GM12878 (cell line): ENCODE data around the gene RAB44. TPM values are rescaled to one million over a fixed set of nuclear protein-coding genes. Genes with fewer than 3 reads are reported as not detected.

Experiments used
- BHLHE40 ChIP-seq, 2 experiments: fragments of 450-650 bp in 1 of 2; IDR thresholded peaks; 2 replicates each; pipeline ENCODE4 v1.6.1; 2011 to 2017; ENCODE audit warnings: low read depth in 2 of 2, borderline replicate concordance in 1 of 2, improper control_type of control experiment in 1 of 2, low read length in 1 of 2, mild to moderate bottlenecking in 1 of 2
- CHD2 ChIP-seq: IDR thresholded peaks from 2 replicates; pipeline ENCODE4 v1.6.1; 2011; ENCODE audit warnings: low read depth, low read length, improper control_type of control experiment, borderline replicate concordance
- ESRRA ChIP-seq: IDR thresholded peaks from 2 replicates; pipeline ENCODE4 v1.6.1; 2012; ENCODE audit warnings: mild to moderate bottlenecking, low read length, improper control_type of control experiment
- ETV6 ChIP-seq, 2 experiments: fragments of 450-650 bp in 1 of 2; IDR thresholded peaks in 1 of 2; conservative IDR thresholded peaks in 1 of 2; 2 replicates each; pipeline ENCODE4 v1.6.1; 2014; ENCODE audit warnings: antibody characterized with exemption in 1 of 2, borderline replicate concordance in 1 of 2, low read depth in 1 of 2, mild to moderate bottlenecking in 1 of 2, moderate library complexity in 1 of 2
- IRF5 ChIP-seq: fragments of 450-650 bp; IDR thresholded peaks from 2 replicates; pipeline ENCODE4 v1.6.1; 2017; ENCODE audit warnings: borderline replicate concordance
- JUNB ChIP-seq: IDR thresholded peaks from 2 replicates; pipeline ENCODE4 v1.6.1; 2016; ENCODE audit warnings: antibody characterized with exemption, mild to moderate bottlenecking
- NFIC ChIP-seq: IDR thresholded peaks from 2 replicates; pipeline ENCODE4 v1.6.1; 2012; ENCODE audit warnings: low read depth, mild to moderate bottlenecking, inconsistent platforms, low read length, moderate library complexity
- POLR2AphosphoS2 ChIP-seq: IDR thresholded peaks from 2 replicates; pipeline ENCODE4 v1.6.1; 2011; ENCODE audit warnings: low read depth, mild to moderate bottlenecking, low read length, improper control_type of control experiment, moderate library complexity
- POLR2AphosphoS5 ChIP-seq: IDR thresholded peaks from 2 replicates; pipeline ENCODE4 v1.6.1; 2011; ENCODE audit warnings: mild to moderate bottlenecking, low read length, inconsistent platforms
- RAD51 ChIP-seq: fragments of 450-650 bp; IDR thresholded peaks from 2 replicates; pipeline ENCODE4 v1.6.1; 2016; ENCODE audit warnings: moderate library complexity, mild to moderate bottlenecking, inconsistent platforms
- RB1 ChIP-seq: fragments of 450-650 bp; formaldehyde crosslinking; IDR thresholded peaks from 2 replicates; pipeline ENCODE4 v1.6.1; 2017; ENCODE audit warnings: mild to moderate bottlenecking, borderline replicate concordance
- SMAD1 ChIP-seq: fragments of 450-650 bp; IDR thresholded peaks from 2 replicates; pipeline ENCODE4 v1.6.1; 2018; ENCODE audit warnings: mild to moderate bottlenecking, low read depth; ENCODE audit not compliant: partially characterized antibody
- SMC3 ChIP-seq: IDR thresholded peaks from 2 replicates; pipeline ENCODE4 v1.6.1; 2011; ENCODE audit warnings: low read length, improper control_type of control experiment, borderline replicate concordance
- TARDBP ChIP-seq: IDR thresholded peaks from 2 replicates; pipeline ENCODE4 v1.6.1; 2016; ENCODE audit warnings: borderline replicate concordance
- TCF3 ChIP-seq: IDR thresholded peaks from 2 replicates; pipeline ENCODE4 v1.6.1; 2012; ENCODE audit warnings: low read depth, mild to moderate bottlenecking, low read length, borderline replicate concordance; ENCODE audit not compliant: insufficient read depth
- USF2 ChIP-seq: IDR thresholded peaks from 2 replicates; pipeline ENCODE4 v1.6.1; 2011; ENCODE audit warnings: low read depth, low read length, improper control_type of control experiment, borderline replicate concordance
- ZBED1 ChIP-seq: IDR thresholded peaks from 2 replicates; pipeline ENCODE4 v1.6.1; 2016; ENCODE audit warnings: borderline replicate concordance
- ZSCAN29 ChIP-seq: fragments of 450-650 bp; IDR thresholded peaks from 2 replicates; pipeline ENCODE4 v1.6.1; 2017; ENCODE audit warnings: mild to moderate bottlenecking, moderate library complexity
- polyA plus RNA-seq, 11 experiments: library from polyadenylated mRNA; depleted of rRNA in 4 of 11; unstranded in 6 of 11; stranded (reverse) in 5 of 11; fragments of >200 nt; fragmentation: Nextera tagmentation in 4 of 11; fragmentation: Illumina TruSeq in 1 of 11; extraction: Ambion mirVana in 4 of 11; extraction: Trizol in 1 of 11; gene quantifications; 1 replicate in 1 of 11; 2 replicates in 10 of 11; pipeline versions ENCODE4 v1.2.1 to v1.2.3, GENCODE V29; 2011 to 2016; ENCODE audit warnings: inconsistent platforms in 2 of 11, missing spikeins in 2 of 11, low read depth in 1 of 11
- total RNA-seq, 4 experiments: library from RNA; depleted of rRNA in 3 of 4; stranded (reverse); fragments of >200 nt in 3 of 4; fragmentation: Illumina TruSeq in 1 of 4; extraction: Trizol in 1 of 4; gene quantifications; 2 replicates each; pipeline versions ENCODE4 v1.2.1 to v1.2.3, GENCODE V29; 2013 to 2021
- TF ChIP-seq, protein P1 (sequence below): IDR thresholded peaks from 2 replicates; pipeline ENCODE4 v1.6.1; 2012; ENCODE audit warnings: improper control_type of control experiment, low read depth, low read length; ENCODE audit not compliant: insufficient replicate concordance
- TF ChIP-seq, protein P2 (sequence below): fragments of 450-650 bp; IDR thresholded peaks from 2 replicates; pipeline ENCODE4 v1.6.1; 2018; ENCODE audit warnings: mild to moderate bottlenecking, low read depth, moderate library complexity; ENCODE audit not compliant: partially characterized antibody

The RAB44 gene
- total and polyA plus RNA-seq, 10 of the 15 experiments (the other 5 are each of a cell fraction or from before 2014, with no cell fraction given), result 0.01 to 0.08 (median 0.05) TPM; not detected in 2

DNA sequence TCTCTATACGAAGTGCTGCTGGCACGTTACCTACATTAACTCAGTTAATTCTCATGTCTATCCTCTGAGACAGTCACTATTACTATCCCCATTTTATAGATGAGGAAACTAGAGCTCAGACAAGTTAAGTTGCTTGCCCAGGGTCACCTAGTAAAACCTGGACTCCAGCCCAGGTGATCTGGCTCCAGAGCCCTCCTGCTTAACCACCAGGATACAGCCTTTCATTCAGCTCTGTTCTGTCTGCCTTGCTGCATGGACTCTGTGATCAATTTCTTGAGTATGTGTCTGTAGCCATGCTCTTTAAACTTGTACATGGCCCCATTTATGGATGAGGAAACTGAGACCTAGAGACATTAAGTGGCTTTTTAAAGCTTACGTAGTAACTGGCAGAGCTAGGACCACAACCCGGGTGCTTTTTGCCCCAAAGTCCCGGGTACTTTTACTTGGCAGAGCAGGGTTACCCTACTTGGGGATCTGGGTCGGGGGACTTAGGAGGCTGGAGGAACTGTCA lies 14.4 kb upstream of the RAB44 start (continued):
- TF ChIP-seq, protein P1, sequence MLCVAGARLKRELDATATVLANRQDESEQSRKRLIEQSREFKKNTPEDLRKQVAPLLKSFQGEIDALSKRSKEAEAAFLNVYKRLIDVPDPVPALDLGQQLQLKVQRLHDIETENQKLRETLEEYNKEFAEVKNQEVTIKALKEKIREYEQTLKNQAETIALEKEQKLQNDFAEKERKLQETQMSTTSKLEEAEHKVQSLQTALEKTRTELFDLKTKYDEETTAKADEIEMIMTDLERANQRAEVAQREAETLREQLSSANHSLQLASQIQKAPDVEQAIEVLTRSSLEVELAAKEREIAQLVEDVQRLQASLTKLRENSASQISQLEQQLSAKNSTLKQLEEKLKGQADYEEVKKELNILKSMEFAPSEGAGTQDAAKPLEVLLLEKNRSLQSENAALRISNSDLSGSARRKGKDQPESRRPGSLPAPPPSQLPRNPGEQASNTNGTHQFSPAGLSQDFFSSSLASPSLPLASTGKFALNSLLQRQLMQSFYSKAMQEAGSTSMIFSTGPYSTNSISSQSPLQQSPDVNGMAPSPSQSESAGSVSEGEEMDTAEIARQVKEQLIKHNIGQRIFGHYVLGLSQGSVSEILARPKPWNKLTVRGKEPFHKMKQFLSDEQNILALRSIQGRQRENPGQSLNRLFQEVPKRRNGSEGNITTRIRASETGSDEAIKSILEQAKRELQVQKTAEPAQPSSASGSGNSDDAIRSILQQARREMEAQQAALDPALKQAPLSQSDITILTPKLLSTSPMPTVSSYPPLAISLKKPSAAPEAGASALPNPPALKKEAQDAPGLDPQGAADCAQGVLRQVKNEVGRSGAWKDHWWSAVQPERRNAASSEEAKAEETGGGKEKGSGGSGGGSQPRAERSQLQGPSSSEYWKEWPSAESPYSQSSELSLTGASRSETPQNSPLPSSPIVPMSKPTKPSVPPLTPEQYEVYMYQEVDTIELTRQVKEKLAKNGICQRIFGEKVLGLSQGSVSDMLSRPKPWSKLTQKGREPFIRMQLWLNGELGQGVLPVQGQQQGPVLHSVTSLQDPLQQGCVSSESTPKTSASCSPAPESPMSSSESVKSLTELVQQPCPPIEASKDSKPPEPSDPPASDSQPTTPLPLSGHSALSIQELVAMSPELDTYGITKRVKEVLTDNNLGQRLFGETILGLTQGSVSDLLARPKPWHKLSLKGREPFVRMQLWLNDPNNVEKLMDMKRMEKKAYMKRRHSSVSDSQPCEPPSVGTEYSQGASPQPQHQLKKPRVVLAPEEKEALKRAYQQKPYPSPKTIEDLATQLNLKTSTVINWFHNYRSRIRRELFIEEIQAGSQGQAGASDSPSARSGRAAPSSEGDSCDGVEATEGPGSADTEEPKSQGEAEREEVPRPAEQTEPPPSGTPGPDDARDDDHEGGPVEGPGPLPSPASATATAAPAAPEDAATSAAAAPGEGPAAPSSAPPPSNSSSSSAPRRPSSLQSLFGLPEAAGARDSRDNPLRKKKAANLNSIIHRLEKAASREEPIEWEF, result peak; percentile 21
- TF ChIP-seq ZBED1 (no peak; the same call in 1 of the 2 replicates), NFIC (no peak), TCF3 (no peak), ETV6 (conservative IDR thresholded peaks at IDR 0.05 in 1 of 2, IDR thresholded peaks at IDR 0.05 in 1 of 2; ENCODE audit: borderline replicate concordance in 1 of 2, low read depth in 1 of 2) (no peak), USF2 (no peak), JUNB (no peak), POLR2AphosphoS2 (no peak; the same call in 1 of the 2 replicates), ESRRA (no peak), RAD51 (no peak), POLR2AphosphoS5 (peak; percentile 10), ZSCAN29 (no peak), TARDBP (no peak), RB1 (no peak), IRF5 (no peak), SMAD1 (no peak), BHLHE40 (IDR thresholded peaks at IDR 0.05; ENCODE audit: borderline replicate concordance in 1 of 2, low read depth in 2 of 2, low read length in 1 of 2) (no peak), CHD2 (0 out of 2 replicates have a peak, but pooled peaks have one; percentile 3), SMC3 (peak; percentile 7; the same call in 1 of the 2 replicates)
- TF ChIP-seq, protein P2, sequence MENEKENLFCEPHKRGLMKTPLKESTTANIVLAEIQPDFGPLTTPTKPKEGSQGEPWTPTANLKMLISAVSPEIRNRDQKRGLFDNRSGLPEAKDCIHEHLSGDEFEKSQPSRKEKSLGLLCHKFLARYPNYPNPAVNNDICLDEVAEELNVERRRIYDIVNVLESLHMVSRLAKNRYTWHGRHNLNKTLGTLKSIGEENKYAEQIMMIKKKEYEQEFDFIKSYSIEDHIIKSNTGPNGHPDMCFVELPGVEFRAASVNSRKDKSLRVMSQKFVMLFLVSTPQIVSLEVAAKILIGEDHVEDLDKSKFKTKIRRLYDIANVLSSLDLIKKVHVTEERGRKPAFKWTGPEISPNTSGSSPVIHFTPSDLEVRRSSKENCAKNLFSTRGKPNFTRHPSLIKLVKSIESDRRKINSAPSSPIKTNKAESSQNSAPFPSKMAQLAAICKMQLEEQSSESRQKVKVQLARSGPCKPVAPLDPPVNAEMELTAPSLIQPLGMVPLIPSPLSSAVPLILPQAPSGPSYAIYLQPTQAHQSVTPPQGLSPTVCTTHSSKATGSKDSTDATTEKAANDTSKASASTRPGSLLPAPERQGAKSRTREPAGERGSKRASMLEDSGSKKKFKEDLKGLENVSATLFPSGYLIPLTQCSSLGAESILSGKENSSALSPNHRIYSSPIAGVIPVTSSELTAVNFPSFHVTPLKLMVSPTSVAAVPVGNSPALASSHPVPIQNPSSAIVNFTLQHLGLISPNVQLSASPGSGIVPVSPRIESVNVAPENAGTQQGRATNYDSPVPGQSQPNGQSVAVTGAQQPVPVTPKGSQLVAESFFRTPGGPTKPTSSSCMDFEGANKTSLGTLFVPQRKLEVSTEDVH, result no peak
